Renal cortical epithelial cell (primary cell): ENCODE results near the gene CLEC10A. TPM values are rescaled to one million over a fixed set of nuclear protein-coding genes. Genes with fewer than 3 reads are reported as not detected.
"Not testable (repeated sequence)": the region's sequence is repeated elsewhere in the genome, so short reads cannot be mapped to it uniquely, and the experiment has no call there.

ENCODE experiments used
- DNase-seq: peaks from one replicate; pipeline ENCODE4 v3.0.0-alpha.2; 2011; ENCODE audit warnings: low read depth
- total RNA-seq: library from RNA; depleted of rRNA; stranded (reverse); fragments of >200 nt; gene quantifications from 2 replicates; pipeline ENCODE4 v1.2.3, GENCODE V29; 2014

Gene CLEC10A
- total RNA-seq, 1 donor from 2014 or later: not detected

DNA sequence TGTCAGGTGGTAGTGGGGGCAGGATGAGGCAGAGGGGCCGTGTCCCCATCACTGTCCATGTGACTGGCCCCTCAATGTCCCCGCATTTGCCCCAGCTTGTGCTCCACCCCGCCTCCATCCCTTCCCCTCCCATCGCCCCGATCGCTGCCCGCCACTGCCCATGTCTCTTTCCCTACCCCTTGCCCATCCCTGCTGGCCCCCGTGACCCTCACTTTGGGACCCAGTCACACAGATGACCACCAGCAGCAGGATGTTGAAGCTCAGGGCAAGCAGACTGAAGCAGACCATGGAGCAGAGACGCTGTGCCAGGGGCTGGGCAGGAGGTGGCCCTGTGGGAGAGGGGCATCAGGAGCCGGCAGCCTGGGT lies 28.5 kb upstream of the CLEC10A start:
- no peak for DNase-seq

DNA sequence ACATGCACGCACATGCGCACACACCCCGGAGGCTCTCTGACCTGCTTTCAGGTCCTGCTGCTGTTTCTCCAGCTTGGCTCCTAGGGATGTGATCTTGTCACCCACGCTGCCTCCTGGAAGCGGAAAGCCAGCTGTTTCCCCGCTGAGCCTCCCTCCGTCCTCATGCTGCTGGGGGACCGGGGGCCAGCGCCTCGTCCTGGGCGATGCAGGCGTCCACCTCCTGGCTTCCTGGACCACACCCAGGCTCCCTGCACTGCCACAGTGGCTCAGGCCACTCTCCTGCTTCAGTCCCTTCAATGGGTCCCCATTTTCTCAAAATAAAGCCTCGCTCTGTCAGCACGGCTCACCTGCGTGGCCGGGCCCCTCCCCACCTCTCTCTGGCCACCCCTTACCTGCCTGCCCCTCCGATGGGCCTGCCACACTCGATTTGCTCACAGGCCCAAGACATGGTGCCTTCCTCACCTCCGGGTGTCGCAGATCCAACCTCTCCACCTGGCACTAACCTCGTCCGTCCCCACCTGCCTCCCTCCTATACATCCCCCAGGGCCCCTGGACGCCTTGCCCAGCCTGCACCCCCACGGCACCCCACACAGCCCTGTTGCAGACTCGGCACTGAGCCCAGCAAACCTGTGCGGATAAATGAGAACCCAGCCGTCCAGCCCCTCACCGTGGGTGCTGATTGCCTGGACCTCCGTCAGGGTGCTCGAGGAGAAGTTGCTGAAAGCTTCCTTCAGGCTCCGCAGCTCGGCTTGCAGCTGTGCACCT lies 27.9 kb upstream of the CLEC10A start:
- DNase-seq: no peak

- no peak for DNase-seq
These were observed 27.1 kb upstream of the CLEC10A start for GRCh38 chr17:7107012-7107754.

DNA sequence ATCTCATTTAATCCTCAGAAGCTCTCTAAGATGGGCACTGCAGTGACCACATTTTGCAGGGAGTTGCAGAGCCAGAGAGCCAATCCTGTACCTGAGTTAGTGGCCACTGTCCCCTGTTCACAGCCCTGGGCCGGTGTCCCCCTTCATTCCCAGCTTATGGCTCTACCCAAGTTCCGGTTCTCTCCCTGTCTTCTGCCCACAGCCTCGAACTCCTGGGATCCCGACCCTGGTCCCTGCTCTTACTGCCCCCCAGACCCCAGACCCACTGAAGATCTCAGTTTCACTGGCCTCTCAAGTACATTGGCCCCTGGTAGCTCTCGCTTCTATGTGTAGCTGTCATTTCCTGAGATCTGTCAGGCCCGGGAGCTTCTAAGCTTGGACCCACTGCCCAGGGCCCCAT lies 22.4 kb upstream of the CLEC10A start:
- DNase-seq: no peak

GRCh38 chr17:7101531-7101930 lies 21.5 kb upstream of the CLEC10A start:
- no peak for DNase-seq

DNA sequence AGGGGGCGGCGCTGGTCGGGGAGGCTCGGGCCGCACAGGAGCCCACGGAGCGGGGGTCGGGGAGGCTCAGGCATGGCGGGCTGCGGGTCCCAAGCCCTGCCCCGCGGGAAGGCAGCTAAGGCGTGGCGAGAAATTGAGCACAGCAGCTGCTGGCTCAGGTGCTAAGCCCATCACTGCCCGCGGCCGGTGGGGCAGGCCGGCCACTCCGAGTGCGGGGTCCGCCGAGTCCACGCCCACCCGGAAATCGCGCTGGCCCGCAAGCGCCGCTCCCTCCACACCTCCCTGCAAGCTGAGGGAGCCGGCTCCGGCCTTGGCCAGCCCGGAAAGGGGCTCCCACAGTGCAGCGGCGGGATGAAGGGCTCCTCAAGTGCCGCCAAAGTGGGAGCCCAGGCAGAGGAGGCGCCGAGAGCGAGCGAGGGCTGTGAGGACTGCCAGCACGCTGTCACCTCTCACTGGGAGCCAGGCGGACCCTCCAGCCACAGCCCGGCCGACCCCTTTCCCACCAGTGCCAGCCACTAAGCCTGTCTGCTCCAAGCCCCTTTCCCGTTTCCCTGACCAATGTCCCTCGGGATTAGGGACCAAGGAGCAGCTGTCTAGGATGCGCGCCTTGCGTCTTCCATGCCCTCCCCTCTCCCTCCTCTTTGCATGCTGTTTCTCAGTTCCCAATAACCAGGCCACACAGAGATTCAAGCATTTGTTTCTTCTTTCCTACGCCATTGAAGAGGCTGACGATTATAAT lies 20.8 kb upstream of the CLEC10A start:
- DNase-seq: not testable (repeated sequence)

- DNase-seq: no peak
These were observed 18.9 kb upstream of the CLEC10A start for GRCh38 chr17:7098802-7099459.

- DNase-seq: no peak
These were observed 17.9 kb upstream of the CLEC10A start for GRCh38 chr17:7097940-7098339.

DNA sequence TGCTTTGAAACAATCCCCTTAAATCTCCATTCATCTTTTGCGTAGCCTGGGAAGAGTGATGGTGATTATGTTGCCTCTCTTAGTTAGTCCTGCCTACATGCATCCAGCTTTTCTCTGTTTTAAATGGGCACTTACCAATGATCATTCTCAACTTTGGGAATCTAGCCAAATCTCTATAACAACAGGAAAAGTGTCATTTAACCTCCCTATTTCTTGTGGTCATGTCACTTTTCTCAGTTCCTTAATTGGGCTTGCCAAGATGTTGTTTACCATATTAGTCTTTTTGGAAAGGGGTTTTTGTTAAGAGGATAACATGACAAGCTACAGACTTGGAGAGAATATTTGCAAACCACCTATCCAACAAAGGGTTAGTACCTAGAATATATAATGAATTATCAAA lies 15.6 kb upstream of the CLEC10A start:
- DNase-seq: no peak

GRCh38 chr17:7094652-7095019 lies 14.6 kb upstream of the CLEC10A start:
- DNase-seq: no peak

GRCh38 chr17:7091311-7092005 lies 11.4 kb upstream of the CLEC10A start:
- not testable (repeated sequence) for DNase-seq

DNA sequence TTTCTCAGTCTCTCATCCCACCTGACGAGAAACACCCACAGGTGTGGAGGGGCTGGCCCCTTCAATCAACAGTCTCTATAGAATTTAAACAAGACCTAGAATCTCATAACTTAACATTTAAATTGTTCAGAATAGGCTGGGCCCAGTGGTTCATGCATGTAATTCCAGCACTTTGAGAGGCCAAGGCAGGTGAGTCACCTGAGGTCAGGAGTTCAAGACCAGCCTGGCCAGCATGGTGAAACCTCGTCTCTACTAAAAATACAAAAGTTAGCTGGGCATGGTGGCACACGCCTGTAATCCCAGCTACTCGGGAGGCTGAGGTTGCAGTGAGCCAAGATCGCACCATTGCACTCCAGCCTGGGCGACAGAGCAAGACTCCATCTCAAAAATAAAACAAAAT lies 9.5 kb upstream of the CLEC10A start:
- DNase-seq: not testable (repeated sequence)

GRCh38 chr17:7088442-7088841 lies 8.4 kb upstream of the CLEC10A start:
- DNase-seq: peak; percentile 49

GRCh38 chr17:7084088-7084487 lies 4.0 kb upstream of the CLEC10A start:
- no peak for DNase-seq

DNA sequence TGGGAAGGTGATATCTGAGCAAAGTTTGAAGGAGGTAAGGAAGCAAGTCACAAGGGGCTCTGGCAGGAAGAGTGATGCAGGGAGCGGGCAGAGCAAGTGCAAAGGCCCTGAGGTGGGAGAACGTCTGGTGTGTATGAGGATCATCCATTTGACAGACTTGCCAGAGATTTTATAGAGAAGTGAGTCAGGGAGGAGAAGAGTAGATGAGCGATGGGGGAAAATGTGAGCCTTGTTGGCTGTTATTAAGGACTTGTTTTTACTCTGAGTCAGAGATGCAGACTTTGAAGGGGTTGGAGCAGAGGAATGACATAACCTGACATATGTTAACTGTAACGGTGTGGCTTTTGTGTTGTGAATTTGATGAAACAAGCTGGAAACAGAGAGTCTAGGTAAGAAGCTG lies 3.5 kb upstream of the CLEC10A start:
- DNase-seq: no peak

DNA sequence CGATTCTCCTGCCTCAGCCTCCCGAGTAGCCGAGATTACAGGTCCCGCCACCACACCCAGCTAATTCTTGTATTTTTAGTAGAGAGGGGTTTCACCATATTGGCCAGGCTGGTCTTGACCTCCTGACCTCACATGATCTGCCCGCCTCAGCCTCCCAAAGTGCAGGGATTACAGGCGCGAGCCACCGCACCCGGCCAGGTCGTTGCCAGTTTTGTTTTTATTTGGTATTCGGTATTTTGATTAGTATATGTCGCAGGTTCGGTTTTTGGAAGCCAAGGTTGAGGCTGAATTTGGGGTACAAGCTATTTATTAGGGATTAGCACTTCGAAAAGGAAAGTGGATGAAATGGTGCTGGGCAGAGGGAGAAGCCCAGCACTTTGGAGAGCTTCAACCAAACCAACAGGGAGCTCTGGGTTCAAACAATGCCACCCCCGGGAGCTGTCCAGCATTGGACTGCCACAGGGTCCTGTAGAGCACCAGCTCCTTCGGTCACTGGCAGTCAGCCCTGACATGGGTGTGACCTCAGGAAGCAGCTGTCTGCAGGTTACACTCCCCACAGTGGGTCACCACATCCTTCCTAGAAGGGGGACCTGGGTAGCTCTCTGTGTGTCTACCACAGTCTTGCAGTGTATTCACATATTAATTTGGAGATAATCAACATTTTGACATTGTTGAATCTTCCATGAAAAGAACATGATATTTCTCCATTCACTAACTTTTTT lies 1.5 kb upstream of the CLEC10A start:
- no peak for DNase-seq

DNA sequence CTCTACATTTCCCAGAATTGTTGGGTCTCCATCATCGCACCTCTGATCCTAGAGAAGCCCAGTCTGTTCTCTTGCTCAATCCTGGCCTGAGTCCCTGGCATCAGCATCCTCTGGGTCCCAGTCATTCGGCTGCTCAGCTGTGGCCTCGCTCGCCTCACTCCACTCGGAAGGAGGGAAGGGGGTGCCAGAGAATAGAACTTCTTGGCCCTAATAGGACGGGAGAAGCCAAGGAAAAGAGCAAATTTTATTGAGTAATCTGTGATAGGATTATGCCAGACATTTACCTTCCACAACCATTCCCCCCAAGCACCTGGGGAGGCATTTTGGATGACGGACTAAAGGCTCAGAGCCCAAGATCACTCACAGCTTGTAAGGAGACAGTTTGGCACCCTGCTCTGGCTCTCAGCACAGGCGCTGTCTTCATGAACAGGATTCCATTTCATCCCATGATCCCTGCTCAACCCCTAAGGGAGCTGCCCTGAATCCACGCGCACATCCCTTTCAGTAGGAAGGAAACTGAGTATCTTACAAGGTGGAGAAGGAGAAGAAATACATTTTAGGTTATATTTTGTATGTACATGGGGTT lies 498 bp upstream of the CLEC10A start:
- no peak for DNase-seq

DNA sequence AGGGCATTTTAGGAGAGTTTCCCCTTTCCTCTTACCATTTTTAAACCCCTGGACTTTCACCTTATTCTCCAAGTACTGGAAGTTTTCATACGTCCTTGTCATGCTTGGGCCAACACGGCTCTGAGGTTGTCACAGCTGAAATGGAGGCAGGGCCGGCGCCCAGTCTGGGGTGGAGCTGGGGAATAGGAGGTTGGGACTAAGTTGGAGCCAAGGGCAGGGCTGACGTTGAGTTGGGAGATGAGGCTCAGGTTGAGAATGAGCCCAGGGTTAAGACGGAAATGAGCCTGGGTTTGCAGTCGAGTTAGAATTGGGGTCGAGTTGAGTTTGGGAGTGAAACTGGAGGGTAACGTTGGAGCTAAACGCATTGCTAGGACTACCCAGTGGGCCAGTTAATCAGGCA lies 1.3 kb downstream of the CLEC10A start:
- no peak for DNase-seq

GRCh38 chr17:7077911-7078546 lies 2.0 kb downstream of the CLEC10A start:
- no peak for DNase-seq

GRCh38 chr17:7074931-7075330 lies 5.1 kb downstream of the CLEC10A start:
- DNase-seq: no peak
